Measurements from ENCODE around the gene CD300LB. TPM values are rescaled to one million over a fixed set of nuclear protein-coding genes. Genes with fewer than 3 reads are reported as not detected.
"Not testable (repeated sequence)": the region's sequence is repeated elsewhere in the genome, so short reads cannot be mapped to it uniquely, and the experiment has no call there.

Gene CD300LB
- total RNA-seq, 2 donors from 2014 or later, result 0.17 to 0.39 TPM

DNA sequence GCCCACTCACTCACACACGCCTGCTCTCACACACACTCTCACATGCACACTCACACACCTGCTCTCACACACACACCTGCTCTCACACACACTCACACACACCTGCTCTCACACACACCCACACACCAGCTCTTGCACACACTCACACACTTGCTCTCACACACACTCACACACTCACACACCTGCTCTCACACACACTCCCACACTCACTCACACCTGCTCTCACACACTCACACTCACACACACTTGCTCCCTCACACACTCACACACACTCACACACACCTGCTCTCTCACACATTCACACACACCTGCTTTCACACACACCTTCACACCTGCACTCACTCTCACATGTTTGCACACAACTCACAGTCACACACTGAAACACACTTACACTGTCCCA is 32.1 kb upstream of the CD300LB start:
- no peaks in the 10 kb centered on the region for H3K36me3 Mint-ChIP-seq
- peak overlapping the region; percentile 1 for H3K4me3 Mint-ChIP-seq

DNA sequence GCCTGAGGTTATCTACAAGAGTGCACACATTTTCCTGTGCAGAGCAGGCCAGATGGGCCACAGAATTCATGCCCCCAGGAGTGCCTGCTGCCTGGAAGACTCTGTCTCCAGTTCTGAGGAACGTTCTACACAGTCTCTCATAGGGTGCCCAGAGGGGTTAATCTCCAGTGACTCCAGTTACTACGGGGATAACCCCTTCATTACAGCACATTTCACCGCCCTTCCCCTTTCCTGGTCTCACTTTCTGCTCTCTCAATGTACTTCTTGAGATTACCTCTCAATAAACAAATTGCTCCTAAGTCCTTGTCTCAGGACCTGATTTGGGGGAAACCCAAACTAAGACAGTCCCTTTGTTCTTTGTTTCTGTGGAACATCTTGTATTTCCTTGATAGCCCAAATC is 30.3 kb upstream of the CD300LB start:
- H3K27me3 Mint-ChIP-seq, result peaks cover 14 to 18% of the 10 kb centered on the region in 2 donors
- H3K27ac Mint-ChIP-seq, result no peak overlapping the region
- no peaks in the 10 kb centered on the region for H3K9me3 Mint-ChIP-seq
- ATAC-seq, result no peak
- H3K36me3 Mint-ChIP-seq, result no peaks in the 10 kb centered on the region
- DNase-seq (ENCODE audit: low spot score), result no peak
- H3K4me1 Mint-ChIP-seq (ENCODE audit: low read depth in 2 of 2), result peaks cover 0 to 7% of the 10 kb centered on the region in 2 donors
- no peak overlapping the region for H3K4me3 Mint-ChIP-seq

More for the DNA sequence above, 32.1 kb upstream of the CD300LB start:
- Mint-ChIP-seq H3K27me3 (peaks cover 20 to 29% of the 10 kb centered on the region in 2 donors), H3K9me3 (no peaks in the 10 kb centered on the region), H3K27ac (no peak overlapping the region), H3K4me1 (ENCODE audit: low read depth in 2 of 2) (peaks cover 3 to 11% of the 10 kb centered on the region in 2 donors)
- DNase-seq (ENCODE audit: low spot score) (no peak), ATAC-seq (no peak)

DNA sequence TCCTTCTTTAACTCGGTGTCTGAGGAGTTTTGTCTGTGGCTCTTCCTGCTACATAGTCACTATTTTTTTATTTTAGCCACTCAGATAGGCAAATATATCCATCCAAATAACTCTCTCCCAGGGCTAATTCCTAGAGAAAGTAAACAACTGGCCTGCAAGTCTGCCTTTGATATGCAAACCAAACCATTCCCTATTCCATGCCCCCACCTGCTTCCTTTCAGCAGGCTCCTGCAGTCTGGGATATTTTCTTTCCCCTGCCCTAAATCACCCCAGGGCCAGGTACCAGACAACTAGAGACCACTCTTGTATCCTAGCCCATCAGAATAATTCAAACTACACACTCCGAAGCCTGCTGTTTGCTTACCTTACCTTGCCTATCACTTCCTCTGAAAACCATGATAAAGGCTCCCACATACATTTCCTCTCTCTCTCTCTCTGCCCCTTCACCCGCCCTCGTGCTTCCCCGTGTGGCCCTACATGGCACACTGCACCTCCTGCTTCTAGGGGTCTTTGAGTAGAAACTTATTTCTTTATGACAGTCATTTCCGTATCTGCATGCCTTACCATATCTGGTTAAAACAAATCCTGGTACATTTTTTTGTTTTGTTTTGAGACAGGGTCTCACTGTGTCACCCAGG is 27.7 kb upstream of the CD300LB start:
- ATAC-seq (no peak), DNase-seq (ENCODE audit: low spot score) (no peak)
- H3K27ac Mint-ChIP-seq, result no peak overlapping the region
- peaks cover 0 to 7% of the 10 kb centered on the region in 2 donors for H3K4me1 Mint-ChIP-seq (ENCODE audit: low read depth in 2 of 2)
- H3K9me3 Mint-ChIP-seq, result no peaks in the 10 kb centered on the region
- H3K27me3 Mint-ChIP-seq, result peaks cover 14 to 18% of the 10 kb centered on the region in 2 donors
- H3K4me3 Mint-ChIP-seq, result no peak overlapping the region
- H3K36me3 Mint-ChIP-seq, result no peaks in the 10 kb centered on the region

DNA sequence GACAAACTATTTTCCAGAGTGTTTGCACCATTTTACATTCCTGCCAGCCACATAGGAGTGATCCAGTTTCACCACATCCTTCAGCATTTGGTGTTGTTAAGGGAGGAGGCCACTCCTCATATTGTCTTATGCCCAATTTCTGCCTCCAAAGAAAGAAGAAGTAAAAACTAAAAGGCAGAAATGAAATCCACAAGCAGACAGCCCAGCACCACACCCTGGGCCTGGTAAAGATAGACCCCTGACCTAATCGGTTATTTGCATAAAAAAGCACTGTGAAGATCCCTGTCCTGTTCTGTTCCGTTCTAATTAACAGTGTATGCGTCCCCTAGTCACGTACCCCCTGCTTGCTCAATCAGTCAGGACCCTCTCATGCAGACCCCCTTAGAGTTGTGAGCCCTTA is 27.1 kb upstream of the CD300LB start:
- not testable (repeated sequence) for H3K9me3 Mint-ChIP-seq; H3K36me3 Mint-ChIP-seq; ATAC-seq; DNase-seq (ENCODE audit: low spot score); H3K4me1 Mint-ChIP-seq (ENCODE audit: low read depth in 2 of 2); H3K4me3 Mint-ChIP-seq; H3K27ac Mint-ChIP-seq
- peaks cover 11 to 13% of the 10 kb centered on the region in 2 donors for H3K27me3 Mint-ChIP-seq

DNA sequence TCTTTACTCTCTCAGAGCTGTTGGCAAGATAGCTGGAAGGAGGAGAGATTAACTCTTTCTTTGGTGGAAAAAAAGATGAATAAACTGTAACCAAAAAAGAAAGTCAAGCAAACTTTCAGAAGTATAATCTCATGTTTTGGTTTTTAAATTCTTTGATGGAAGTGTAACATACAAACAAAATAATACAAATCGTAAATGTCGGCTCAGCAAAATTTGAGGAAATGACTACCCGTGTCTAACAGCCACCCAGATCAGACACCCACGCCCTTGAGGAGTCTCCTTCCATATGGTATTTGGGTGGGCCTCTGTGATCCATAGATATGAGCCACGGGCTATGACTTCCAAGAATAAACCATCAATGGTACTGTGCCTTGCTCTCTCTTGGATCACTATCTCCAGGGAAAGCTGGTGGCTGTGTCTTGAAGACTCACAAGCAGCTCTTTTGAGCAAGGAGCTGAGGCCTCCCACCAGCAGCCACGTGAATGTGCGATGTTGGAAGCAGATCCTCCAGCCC is 24.2 kb upstream of the CD300LB start:
- H3K27ac Mint-ChIP-seq, result no peak overlapping the region

DNA sequence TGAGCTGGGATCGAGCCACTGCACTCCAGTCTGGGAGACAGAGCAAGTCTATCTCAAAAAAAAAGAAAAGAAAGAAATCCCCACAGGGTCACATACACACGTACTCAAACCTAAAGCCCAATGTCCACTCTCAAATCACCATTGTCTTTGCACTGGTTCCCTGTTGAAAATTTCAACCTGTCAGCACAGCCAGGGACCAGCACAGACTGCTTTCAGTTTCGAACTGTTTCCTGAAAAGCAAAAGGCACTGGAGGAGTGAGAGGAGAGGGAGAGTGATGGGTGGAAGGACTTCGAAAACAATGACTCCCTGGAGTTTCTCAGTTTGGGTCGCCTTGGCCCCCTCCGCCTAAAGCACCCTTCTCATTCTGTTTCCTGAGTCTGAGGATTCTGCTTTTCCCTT is 23.6 kb upstream of the CD300LB start:
- no peak for DNase-seq (ENCODE audit: low spot score)
- no peak overlapping the region for H3K27ac Mint-ChIP-seq
- no peaks in the 10 kb centered on the region for H3K36me3 Mint-ChIP-seq
- H3K4me3 Mint-ChIP-seq, result no peak overlapping the region
- no peak for ATAC-seq
- H3K9me3 Mint-ChIP-seq, result no peaks in the 10 kb centered on the region
- H3K27me3 Mint-ChIP-seq, result peaks cover 5 to 8% of the 10 kb centered on the region in 2 donors
- peaks cover 2 to 7% of the 10 kb centered on the region in 2 donors for H3K4me1 Mint-ChIP-seq (ENCODE audit: low read depth in 2 of 2)

More for the DNA sequence above, 24.2 kb upstream of the CD300LB start:
- Mint-ChIP-seq H3K4me3 (no peak overlapping the region), H3K9me3 (no peaks in the 10 kb centered on the region), H3K36me3 (no peaks in the 10 kb centered on the region), H3K4me1 (ENCODE audit: low read depth in 2 of 2) (peaks cover 2 to 7% of the 10 kb centered on the region in 2 donors), H3K27me3 (peaks cover 5 to 8% of the 10 kb centered on the region in 2 donors)
- ATAC-seq, result no peak
- no peak for DNase-seq (ENCODE audit: low spot score)

DNA sequence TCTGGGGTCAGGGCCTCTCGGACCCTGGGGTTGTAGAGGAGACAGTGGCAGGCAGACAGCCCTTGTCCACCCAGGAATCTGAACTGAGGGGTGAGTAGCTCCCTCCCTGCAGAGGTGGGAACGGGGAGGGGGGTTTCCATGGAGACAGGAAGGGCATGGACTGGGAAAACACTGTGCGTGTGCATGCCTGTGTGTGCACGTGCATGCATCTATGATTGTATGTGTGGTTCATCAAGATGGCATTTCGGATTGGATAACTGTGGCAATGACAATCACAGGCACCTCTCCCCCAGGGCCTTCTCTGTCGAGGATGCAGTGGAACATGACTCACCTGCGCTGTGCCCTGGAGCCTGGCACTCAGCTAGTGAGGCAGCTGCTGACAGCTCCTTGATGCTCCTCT is 20.8 kb upstream of the CD300LB start:
- Mint-ChIP-seq H3K36me3 (no peaks in the 10 kb centered on the region), H3K4me3 (no peak overlapping the region), H3K9me3 (no peaks in the 10 kb centered on the region), H3K4me1 (ENCODE audit: low read depth in 2 of 2) (peaks cover 12 to 15% of the 10 kb centered on the region in 2 donors), H3K27me3 (peaks cover 5% of the 10 kb centered on the region in 2 donors), H3K27ac (no peak overlapping the region)
- ATAC-seq, result no peak
- DNase-seq (ENCODE audit: low spot score), result no peak

DNA sequence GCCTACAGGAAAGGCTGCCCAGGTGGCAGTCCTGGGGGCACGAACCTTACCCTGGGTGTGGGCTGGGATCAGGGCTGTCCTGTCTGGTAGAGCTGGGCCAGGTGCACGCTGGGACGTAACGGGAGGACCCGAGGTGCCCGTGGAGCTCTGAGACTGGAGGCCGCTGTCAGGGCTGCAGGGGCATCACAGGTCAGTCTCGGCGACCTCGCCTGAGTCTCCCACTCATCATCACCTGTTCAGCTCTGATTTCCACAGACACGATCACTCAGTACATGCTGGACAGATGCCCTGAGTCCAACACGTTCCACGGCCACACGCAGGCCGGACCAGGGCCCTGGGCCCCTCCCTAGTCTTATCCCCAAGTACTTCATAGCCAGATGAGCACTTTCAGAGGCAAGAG is 19.3 kb upstream of the CD300LB start:
- ATAC-seq (no peak), DNase-seq (ENCODE audit: low spot score) (no peak)
- no peak overlapping the region for H3K27ac Mint-ChIP-seq

DNA sequence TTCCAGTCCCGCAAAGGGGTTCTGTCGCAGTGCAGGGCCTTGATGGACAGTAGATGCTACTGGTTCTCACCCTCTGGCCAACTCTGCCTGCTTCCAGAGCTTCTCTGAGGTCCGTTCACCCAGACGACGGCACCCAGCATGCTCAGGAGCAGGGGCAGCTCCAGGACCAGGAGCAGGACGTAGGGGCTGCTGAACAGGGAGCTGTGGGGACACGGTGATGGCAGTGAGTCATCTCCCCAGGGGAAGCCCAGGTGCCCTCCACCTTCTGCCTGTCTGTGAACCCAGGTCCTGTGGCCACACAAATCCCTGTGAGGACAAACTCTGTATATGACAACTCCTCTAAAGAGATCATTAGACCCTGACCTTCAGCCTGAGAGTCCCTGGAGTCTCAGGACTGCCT is 18.1 kb upstream of the CD300LB start:
- peaks cover 32 to 34% of the 10 kb centered on the region in 2 donors for H3K4me1 Mint-ChIP-seq (ENCODE audit: low read depth in 2 of 2)
- no peaks in the 10 kb centered on the region for H3K36me3 Mint-ChIP-seq
- H3K27ac Mint-ChIP-seq, result no peak overlapping the region
- ATAC-seq (no peak), DNase-seq (ENCODE audit: low spot score) (no peak)
- no peaks in the 10 kb centered on the region for H3K9me3 Mint-ChIP-seq
- H3K4me3 Mint-ChIP-seq, result no peak overlapping the region
- H3K27me3 Mint-ChIP-seq, result peaks cover 5% of the 10 kb centered on the region in 2 donors

More for the DNA sequence above, 19.3 kb upstream of the CD300LB start:
- H3K4me1 Mint-ChIP-seq (ENCODE audit: low read depth in 2 of 2), result peaks cover 21 to 24% of the 10 kb centered on the region in 2 donors
- H3K36me3 Mint-ChIP-seq, result no peaks in the 10 kb centered on the region
- peaks cover 5% of the 10 kb centered on the region in 2 donors for H3K27me3 Mint-ChIP-seq
- no peaks in the 10 kb centered on the region for H3K9me3 Mint-ChIP-seq
- no peak overlapping the region for H3K4me3 Mint-ChIP-seq

DNA sequence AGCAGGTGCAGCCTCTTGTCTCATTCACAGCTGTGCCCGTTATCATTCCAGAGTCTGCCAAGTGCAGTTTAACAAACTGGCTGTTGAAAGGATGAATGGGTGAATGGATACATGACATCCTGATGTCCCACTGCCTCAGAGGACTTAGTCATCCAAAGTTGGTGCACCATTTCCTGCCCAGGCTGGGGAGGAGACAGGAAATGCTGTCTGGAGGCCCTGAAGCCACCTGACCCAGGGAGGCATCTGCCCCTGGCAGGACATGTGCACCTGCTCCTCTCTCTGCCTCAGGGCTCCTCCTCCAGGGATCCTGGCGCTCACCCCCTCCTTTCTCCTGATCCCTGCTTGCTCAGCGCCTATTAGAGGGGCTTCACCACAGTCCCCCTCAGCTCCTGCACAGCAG is 16.5 kb upstream of the CD300LB start:
- peak in 1 of 2 donors; percentile 13 for ATAC-seq
- peak overlapping the region; percentile 48 to 62 for H3K27ac Mint-ChIP-seq
- peak overlapping the region; percentile 50 for H3K4me3 Mint-ChIP-seq
- no peak for DNase-seq (ENCODE audit: low spot score)
- H3K9me3 Mint-ChIP-seq, result no peaks in the 10 kb centered on the region
- H3K36me3 Mint-ChIP-seq, result no peaks in the 10 kb centered on the region
- peaks cover 36 to 38% of the 10 kb centered on the region in 2 donors for H3K4me1 Mint-ChIP-seq (ENCODE audit: low read depth in 2 of 2)
- H3K27me3 Mint-ChIP-seq, result peaks cover 2 to 5% of the 10 kb centered on the region in 2 donors

DNA sequence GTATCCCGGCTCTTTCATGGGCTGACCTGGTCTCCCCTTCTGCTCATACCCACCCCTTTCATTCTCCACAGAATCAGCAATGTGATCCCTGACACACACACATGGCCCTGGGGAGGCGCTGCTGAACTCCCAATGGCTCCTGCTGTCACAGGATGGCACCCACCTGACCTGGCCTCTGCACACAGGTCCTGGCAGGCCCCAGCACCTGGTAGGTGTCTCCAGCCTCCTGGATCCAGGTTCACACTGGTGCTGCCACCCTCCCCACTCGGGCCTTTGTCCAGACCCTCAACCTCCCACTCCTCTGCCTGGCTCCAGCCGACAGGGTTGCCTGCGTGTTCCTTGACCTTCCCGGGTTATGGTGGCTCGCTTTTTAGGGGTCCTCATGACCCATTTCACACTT is 16.0 kb upstream of the CD300LB start:
- H3K9me3 Mint-ChIP-seq, result no peaks in the 10 kb centered on the region
- H3K36me3 Mint-ChIP-seq, result no peaks in the 10 kb centered on the region
- peak overlapping the region; percentile 48 to 62 for H3K27ac Mint-ChIP-seq
- peaks cover 0 to 5% of the 10 kb centered on the region in 2 donors for H3K27me3 Mint-ChIP-seq
- peaks cover 36 to 38% of the 10 kb centered on the region in 2 donors for H3K4me1 Mint-ChIP-seq (ENCODE audit: low read depth in 2 of 2)
- ATAC-seq (no peak), DNase-seq (ENCODE audit: low spot score) (no peak)
- H3K4me3 Mint-ChIP-seq, result peak overlapping the region; percentile 50

DNA sequence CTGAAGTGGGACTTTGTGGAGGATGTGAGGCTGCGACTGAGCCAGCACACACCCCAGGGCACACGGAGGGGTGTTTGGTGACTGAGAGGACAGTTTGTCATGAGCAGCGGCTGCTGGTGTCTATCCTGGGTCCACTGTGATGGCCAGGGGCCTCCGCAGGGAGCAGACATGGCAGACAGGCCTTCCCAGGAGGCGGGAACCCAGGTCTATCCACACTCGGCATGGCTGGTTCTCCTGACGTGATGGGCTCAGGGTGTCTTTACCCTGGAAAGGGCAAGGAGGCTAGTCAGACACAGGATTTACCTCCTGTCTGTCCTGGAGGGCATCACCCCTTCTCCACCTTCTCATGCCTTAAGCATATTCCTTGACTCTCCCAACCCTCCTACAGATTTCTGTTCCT is 15.3 kb upstream of the CD300LB start:
- H3K4me1 Mint-ChIP-seq (ENCODE audit: low read depth in 2 of 2), result peaks cover 36 to 38% of the 10 kb centered on the region in 2 donors
- H3K36me3 Mint-ChIP-seq, result no peaks in the 10 kb centered on the region
- H3K4me3 Mint-ChIP-seq, result no peak overlapping the region
- no peak for ATAC-seq
- no peaks in the 10 kb centered on the region for H3K9me3 Mint-ChIP-seq
- DNase-seq (ENCODE audit: low spot score), result no peak
- H3K27me3 Mint-ChIP-seq, result peaks cover 0 to 4% of the 10 kb centered on the region in 2 donors
- peak overlapping the region in 1 of 2 donors; percentile 65 for H3K27ac Mint-ChIP-seq

DNA sequence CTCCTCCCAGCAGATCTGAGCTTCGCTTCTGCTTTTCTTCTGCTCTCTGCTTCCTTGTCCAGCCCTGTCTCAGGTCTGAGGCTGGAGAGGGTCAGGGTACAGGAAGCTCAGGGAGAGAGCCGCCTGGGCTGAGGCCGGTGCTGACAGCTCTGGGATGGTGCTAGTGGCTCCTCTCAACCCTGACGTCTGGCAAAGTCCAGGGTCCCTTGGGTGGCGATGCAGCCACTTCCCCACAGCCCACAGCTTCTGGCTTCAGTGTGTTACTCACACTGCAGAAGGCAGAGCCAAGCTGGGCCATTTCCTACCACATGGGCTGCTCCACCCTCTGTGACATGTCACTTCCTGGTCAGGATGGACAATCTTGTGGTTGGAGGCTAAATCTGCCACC is 14.6 kb upstream of the CD300LB start, which contains the start of gene CD300C:
Gene CD300C (minus strand): TSS at position 273 of the 388 bp plus-strand sequence. CDS start 333 bp downstream, outside the sequence.
- H3K36me3 Mint-ChIP-seq, result no peaks in the 10 kb centered on the region
- H3K27me3 Mint-ChIP-seq, result no peaks in the 10 kb centered on the region
- peak within 1 kb of the TSS; percentile 61 for H3K4me3 Mint-ChIP-seq
- peak within 1 kb of the TSS; percentile 53 to 65 for H3K27ac Mint-ChIP-seq
- no peak for DNase-seq (ENCODE audit: low spot score)
- no peaks in the 10 kb centered on the region for H3K9me3 Mint-ChIP-seq
- H3K4me1 Mint-ChIP-seq (ENCODE audit: low read depth in 2 of 2), result peaks cover 34 to 38% of the 10 kb centered on the region in 2 donors
- ATAC-seq, result peak; percentile 77 to 82

DNA sequence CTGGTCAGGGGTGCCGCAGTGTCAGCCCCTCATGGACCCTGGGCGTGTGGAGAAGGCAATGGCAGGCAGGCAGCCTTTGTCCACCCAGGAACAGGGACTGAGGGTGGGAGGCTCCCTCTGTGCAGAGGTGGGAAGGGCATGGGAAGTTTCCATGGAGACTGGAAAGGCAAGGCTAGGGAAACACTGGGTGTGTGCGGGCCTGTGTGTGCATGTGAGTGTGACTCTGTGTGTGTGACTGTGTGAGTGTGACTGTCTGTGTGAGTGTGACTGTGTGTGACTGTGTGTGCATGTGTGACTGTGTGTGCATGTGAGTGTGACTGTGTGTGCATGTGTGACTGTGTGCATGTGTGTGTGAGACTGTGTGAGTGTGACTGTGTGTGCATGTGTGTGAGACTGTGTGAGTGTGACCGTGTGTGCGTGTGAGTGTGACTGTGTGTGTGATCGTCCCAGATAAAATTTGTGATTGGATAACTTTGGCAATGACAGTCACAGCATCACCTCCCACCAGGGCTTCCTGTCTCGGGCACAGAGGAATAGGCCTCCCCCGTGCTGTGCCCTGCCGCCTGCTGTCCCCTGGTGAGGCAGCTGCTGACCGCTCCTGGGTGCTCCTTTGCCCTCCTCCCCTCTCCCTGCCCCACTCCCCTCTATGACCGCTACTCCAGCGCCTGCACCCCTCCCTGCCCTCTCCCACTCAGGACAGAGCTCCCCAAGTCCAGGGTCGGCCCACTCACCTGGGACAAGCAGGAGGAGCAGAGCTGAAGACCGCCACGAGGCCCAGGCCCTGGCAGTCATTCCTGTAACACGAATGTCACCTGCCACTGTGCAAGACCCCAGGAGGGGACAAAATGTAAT is 13.9 kb upstream of the CD300LB start:
- ATAC-seq (peak in 1 of 2 donors; percentile 43), DNase-seq (ENCODE audit: low spot score) (no peak)
- peak overlapping the region; percentile 61 for H3K4me3 Mint-ChIP-seq
- H3K27ac Mint-ChIP-seq, result peak overlapping the region; percentile 53 to 65
- no peaks in the 10 kb centered on the region for H3K36me3 Mint-ChIP-seq
- peaks cover 34 to 38% of the 10 kb centered on the region in 2 donors for H3K4me1 Mint-ChIP-seq (ENCODE audit: low read depth in 2 of 2)
- no peaks in the 10 kb centered on the region for H3K27me3 Mint-ChIP-seq
- no peaks in the 10 kb centered on the region for H3K9me3 Mint-ChIP-seq
